HG03045 (cell line): ENCODE data around the gene DAP.
A peak's percentile ranks its signal among the peaks of the same experiment; 100 is the strongest.
"Not testable (repeated sequence)": the region's sequence is repeated elsewhere in the genome, so short reads cannot be mapped to it uniquely, and the experiment has no call there.

ENCODE experiments used
- ATAC-seq: cut with Tn5 transposase; IDR thresholded peaks from one replicate; pipeline ENCODE4 v1.9.1; 2021; ENCODE audit warnings: mild to moderate bottlenecking, moderate library complexity; ENCODE audit not compliant: unreplicated experiment

DAP gene

DNA sequence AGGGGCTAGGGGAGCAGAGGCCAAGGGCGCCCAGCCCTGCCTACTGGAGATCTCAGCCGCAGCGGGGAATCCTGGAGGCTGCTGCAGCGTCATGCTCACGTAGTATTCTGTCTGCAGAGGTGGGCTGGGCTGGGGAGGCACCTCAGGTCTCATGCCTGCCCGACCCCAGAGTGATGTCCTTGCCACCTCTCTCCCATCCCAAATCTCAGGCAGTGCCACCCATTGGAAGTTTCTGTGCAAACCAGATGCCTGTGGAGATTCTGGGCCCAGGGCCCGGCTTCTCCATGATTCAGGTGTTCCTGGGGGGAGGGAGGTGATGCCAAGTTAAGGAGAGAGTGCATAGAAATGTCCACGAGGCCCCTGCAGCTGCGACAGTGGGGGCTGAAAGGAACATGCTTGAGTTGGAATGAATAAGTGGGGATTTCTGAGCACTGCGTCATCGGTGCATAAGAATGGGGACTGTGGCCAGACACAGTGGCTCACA is 125.1 kb downstream of the DAP start:
- no peak for ATAC-seq

GRCh38 chr5:10635257-10635866 is 125.7 kb downstream of the DAP start:
- peak; percentile 61 for ATAC-seq

GRCh38 chr5:10634562-10634961 is 126.5 kb downstream of the DAP start:
- ATAC-seq, result no peak

DNA sequence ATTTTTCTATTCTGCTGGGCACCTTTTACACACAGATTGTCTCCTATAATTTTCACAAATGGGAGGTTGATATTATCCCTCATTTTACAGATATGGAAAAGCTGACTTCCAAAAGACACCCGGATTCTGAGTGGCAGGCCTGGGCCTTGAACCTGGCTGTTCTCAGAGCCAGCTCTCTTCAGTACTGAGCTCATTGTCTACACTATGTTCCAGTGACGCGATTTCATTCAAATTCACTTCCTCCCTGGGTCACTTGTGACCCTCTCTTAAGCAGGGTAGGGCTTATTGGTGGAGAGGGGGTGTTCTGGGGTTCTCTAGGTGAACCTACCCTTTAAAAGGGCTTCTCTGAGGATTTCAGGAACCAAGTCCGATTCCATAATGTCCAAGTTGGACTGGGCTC is 127.0 kb downstream of the DAP start:
- ATAC-seq, result no peak

- ATAC-seq, result no peak
Measured at GRCh38 chr5:10633271-10634049, 127.6 kb downstream of the DAP start.

- peak; percentile 46 for ATAC-seq
Measured at GRCh38 chr5:10632110-10632761, 128.8 kb downstream of the DAP start.

GRCh38 chr5:10631316-10631996 is 129.6 kb downstream of the DAP start:
- no peak for ATAC-seq

- not testable (repeated sequence) for ATAC-seq
Measured at GRCh38 chr5:10630744-10631143, 130.3 kb downstream of the DAP start.

- ATAC-seq, result no peak
Measured at GRCh38 chr5:10630126-10630525, 130.9 kb downstream of the DAP start.

GRCh38 chr5:10629682-10630081 is 131.4 kb downstream of the DAP start:
- no peak for ATAC-seq
